ENCODE results near the gene ABCB8.
"Not testable (repeated sequence)": the region's sequence is repeated elsewhere in the genome, so short reads cannot be mapped to it uniquely, and the experiment has no call there.

ABCB8 gene

GRCh38 chr7:150998341-150998740 lies 29.9 kb upstream of the ABCB8 start:
- no peak for DNase-seq

DNA sequence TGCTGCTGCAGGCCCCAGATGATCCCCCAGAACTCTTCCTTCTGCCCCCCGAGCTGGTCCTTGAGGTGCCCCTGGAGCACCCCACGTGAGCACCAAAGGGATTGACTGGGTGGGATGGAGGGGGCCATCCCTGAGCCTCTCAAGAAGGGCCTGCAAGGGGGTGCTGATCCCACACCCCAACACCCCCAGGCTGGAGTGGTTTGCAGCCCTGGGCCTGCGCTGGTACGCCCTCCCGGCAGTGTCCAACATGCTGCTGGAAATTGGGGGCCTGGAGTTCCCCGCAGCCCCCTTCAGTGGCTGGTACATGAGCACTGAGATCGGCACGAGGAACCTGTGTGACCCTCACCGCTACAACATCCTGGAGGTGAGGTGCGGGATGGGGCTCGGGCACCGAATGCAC lies 29.2 kb upstream of the ABCB8 start:
- no peak for DNase-seq

GRCh38 chr7:150999497-151000230 lies 28.6 kb upstream of the ABCB8 start:
- DNase-seq: no peak

GRCh38 chr7:151000897-151001495 lies 27.3 kb upstream of the ABCB8 start:
- no peak for DNase-seq

GRCh38 chr7:151001546-151001945 lies 26.7 kb upstream of the ABCB8 start:
- DNase-seq: no peak

DNA sequence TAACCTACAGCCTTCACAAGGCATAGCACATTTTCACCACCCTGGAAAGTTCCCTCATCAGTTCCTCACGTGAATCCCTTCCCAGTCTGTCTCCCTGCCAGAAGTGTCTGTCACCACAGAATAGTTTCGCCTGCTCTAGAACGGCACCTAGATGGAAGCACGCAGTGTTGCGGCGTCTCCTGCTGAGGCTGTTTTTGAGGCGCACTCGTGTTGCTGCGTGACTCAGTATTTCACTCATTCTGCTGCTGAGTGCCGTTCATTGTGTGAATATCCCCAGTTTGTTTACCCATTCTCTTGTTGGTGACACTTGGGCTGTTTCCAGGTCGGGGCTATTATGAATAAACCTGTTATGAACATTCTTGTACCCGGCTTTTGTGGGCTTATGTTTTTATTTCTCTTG lies 24.7 kb upstream of the ABCB8 start:
- DNase-seq: no peak

GRCh38 chr7:151005566-151005965 lies 22.7 kb upstream of the ABCB8 start:
- DNase-seq: no peak

GRCh38 chr7:151006590-151007300 lies 21.5 kb upstream of the ABCB8 start:
- DNase-seq: no peak

DNA sequence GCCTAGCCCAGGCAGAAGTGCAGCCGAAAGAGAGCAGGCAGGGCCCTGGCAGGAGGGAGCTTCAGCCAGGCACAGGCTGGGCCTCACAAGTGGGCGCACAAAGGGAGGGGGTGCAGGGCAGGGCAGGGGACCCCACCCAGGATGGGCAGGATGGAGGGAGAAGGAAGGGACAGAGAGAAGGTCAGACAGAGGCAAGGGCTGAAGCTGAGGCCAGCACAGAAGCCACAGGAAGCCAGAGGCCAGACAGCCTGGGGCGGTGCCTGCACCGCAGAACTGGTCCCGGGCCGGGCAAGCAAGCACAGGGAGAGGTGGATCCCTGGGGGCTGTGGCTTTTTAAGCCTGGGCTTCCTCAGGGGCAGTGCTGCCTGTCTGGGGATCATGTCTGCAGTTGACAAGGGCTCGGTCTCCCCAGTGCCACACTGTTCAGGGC lies 20.8 kb upstream of the ABCB8 start:
- DNase-seq: no peak

DNA sequence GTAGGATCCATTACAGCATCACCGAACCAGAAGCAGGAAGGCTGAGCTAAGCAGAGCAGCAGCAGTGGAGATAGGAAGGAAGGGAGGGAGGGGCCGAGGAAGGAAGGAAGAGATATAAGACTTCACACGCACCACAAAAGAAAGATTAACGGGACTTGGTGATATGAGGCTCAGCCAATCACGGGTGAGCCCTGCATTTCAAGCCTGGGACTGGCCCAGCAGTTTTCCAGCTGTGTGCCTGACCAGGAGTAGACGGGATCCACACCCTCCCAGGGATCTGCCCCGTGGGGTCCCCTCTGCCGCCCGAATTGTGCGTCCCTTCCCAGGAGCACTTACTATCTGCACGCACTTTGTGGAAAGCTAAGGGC lies 20.1 kb upstream of the ABCB8 start:
- DNase-seq: no peak

DNA sequence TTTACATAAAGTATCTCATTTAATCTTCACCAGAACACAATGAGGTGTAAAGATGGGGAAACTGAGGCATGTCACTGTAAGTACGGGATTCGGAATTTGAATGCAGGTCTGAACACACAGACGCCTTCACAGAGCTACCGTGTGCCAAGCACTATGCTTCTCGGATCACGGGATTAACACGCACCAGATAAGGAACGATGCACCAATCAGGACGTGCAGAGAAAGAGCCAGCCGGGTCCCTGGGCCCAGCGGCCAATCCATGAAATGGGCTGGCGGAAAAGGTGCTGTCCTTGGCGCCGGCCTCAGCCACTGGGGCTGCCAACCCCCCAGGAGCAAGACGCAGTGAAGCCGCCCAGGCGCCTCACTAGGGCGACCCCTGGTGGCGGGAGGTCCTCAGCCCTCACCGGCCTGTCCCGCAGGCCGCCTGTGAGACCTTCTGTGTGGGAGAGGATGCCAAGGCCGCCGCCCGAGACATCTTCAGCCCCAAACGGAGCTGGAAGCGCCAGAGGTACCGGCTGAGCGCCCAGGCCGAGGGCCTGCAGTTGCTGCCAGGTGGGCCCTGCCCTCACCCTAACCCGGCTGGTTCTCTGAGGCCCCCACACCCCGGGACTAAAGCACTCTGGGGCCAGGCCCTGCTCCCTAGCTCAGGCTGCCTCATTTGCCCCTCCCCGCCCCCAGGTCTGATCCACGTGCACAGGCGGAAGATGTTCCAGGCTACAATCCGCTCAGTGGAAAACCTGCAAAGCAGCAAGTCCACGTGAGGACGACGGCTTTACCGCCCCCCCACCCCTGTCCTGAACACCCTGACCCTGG lies 19.5 kb upstream of the ABCB8 start:
- no peak for DNase-seq

DNA sequence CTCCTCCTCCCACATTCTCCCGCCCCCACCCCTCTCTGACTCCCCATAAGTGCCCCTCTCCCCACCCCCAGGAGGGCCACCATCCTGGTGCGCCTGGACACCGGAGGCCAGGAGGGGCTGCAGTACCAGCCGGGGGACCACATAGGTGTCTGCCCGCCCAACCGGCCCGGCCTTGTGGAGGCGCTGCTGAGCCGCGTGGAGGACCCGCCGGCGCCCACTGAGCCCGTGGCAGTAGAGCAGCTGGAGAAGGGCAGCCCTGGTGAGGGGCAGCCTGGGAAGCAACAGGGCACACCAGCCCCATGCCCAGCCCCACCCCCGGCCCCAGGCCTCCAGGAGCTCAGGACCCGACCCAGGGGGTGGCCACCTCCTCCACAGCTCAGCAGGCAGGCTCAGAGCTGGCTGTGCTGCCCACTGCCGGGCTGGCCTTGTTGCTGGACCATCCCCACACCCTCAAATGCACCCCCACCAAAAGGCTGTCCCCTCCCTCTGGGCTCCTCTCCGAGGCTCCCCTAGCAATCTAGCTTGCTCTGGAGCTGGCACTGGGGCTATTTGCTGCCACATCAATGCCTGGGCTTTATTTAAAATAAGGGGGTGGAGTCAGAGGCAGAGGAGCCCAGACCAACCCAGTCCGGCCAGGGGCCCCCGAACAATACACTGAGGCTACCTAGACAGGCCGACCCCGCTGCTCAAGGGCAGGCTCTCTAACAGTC lies 18.8 kb upstream of the ABCB8 start:
- no peak for DNase-seq

GRCh38 chr7:151010037-151010306 lies 18.3 kb upstream of the ABCB8 start:
- no peak for DNase-seq

DNA sequence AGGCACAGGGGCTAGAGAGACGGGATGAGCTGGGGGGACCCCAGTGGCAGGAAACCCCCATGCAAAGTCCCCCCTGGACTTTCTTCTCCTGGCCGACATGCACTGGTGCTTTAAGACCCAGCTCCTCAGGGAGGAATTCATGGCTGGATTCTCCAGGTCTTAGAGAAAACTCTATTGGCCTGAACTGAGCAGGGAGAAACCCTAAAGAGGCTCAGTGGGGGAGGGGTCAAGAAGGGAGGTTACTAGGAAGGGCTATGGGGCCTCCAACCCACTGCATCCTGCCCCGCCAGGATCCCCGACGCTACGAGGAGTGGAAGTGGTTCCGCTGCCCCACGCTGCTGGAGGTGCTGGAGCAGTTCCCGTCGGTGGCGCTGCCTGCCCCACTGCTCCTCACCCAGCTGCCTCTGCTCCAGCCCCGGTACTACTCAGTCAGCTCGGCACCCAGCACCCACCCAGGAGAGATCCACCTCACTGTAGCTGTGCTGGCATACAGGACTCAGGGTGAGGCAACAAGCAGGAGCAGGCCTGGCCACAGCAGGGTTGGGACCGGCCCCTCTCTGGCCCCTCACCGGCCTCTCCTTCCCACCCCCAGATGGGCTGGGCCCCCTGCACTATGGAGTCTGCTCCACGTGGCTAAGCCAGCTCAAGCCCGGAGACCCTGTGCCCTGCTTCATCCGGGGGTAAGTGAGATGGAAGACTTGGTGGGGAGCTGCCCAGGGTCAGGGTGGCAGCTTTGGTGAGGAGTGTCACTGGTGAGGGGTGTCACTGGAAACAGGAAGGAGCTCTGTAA lies 17.7 kb upstream of the ABCB8 start:
- DNase-seq: no peak

GRCh38 chr7:151011097-151011409 lies 17.2 kb upstream of the ABCB8 start:
- DNase-seq: no peak

- not testable (repeated sequence) for DNase-seq
These were observed 16.6 kb upstream of the ABCB8 start for GRCh38 chr7:151011616-151012015.

DNA sequence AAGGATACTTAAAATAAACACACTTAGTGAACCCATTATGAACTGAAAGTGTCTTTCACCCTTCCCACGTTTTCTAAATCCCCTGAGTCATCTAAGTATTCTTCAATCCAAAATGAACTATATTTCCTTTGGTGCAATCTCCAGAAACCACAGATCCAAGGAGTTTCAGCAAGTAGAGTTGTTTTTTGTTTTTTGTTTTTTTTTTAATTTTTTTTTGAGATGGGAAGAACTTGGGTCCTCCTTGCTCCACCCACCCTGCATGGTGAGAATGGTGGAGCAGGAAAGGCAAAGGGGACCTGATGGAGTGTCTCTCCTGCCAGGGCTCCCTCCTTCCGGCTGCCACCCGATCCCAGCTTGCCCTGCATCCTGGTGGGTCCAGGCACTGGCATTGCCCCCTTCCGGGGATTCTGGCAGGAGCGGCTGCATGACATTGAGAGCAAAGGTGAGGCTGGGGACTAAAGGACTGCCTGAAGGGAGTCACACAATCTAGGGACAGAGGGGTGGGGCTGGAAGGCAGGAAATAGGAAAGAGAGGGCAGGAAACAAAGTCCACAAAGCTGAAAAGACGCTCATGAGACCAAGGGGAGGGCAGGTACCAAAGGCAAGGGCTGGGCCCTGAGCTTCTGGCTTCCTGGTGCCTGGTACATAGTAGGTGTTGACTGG lies 16.1 kb upstream of the ABCB8 start:
- DNase-seq: no peak

- DNase-seq: no peak
These were observed 15.3 kb upstream of the ABCB8 start for GRCh38 chr7:151012911-151013347.

GRCh38 chr7:151013356-151013732 lies 14.9 kb upstream of the ABCB8 start:
- DNase-seq: no peak

- no peak for DNase-seq
These were observed 14.3 kb upstream of the ABCB8 start for GRCh38 chr7:151013733-151014497.

DNA sequence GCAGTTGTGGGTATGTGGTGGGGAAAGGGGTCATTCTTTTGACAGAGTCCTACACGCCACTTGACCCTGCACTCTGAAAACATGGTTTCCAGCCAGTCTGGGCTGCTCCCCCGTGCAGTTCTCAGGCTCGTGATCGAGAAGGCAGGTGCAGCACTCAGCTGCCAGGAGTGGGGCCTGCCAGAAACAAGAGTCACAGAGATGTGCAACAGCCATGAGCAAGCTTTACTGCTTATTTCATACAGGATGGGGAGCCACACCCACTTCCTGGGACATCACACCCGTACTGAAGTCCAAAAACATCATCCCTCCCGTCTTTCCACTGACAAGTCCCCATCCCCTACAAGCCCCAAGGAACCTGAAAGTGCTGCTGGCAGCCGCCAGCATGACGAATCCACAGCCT lies 13.3 kb upstream of the ABCB8 start:
- DNase-seq: no peak

Measured in T1000 (cell line).